MM.1S (cell line): Measurements from ENCODE around the gene TRIM3.

Source experiments
- CTCF ChIP-seq: fragments of 300-600 bp; sonication (generic); IDR thresholded peaks from 2 replicates; pipeline ENCODE4 v1.5.1; 2016; ENCODE audit warnings: antibody characterized with exemption, low read length, mixed read lengths
- EZH2phosphoT487 ChIP-seq: fragments of 300-600 bp; sonication (generic); IDR thresholded peaks from 2 replicates; pipeline ENCODE4 v1.6.1; 2018; ENCODE audit warnings: antibody characterized with exemption, low read length

- no peak for TF ChIP-seq EZH2phosphoT487
- TF ChIP-seq CTCF = no peak
Observed at GRCh38 chr11:6442441-6442840, 31.3 kb downstream of the TRIM3 start.
